ENCODE measurements around the gene TNNC1. TPM values are rescaled to one million over a fixed set of nuclear protein-coding genes. Genes with fewer than 3 reads are reported as not detected.

Gene TNNC1
- total and polyA plus RNA-seq, 9 of the 15 experiments (the other 6 are each of a cell fraction or from before 2014, with no cell fraction given), result 0.08 to 0.85 (median 0.42) TPM; not detected in 4

GRCh38 chr3:52408466-52408865, 45.4 kb downstream of the TNNC1 start (continued):
- TF ChIP-seq MYBL2 (IDR thresholded peaks at IDR 0.05; ENCODE audit: low read depth) (no peak), MYBL2 (CRISPR knock-in tag; IDR thresholded peaks at IDR 0.05; ENCODE audit: borderline replicate concordance) (no peak), DNMT1 (IDR thresholded peaks at IDR 0.05) (no peak), ZNF592 (IDR thresholded peaks at IDR 0.05) (no peak), ZNF232 (CRISPR knock-in tag; IDR thresholded peaks at IDR 0.05) (no peak), POLR2A (conservative IDR thresholded peaks at IDR 0.05) (no peak), TFE3 (CRISPR knock-in tag; IDR thresholded peaks at IDR 0.05) (no peak), SMARCA5 (IDR thresholded peaks at IDR 0.05) (no peak), ZNF764 (CRISPR knock-in tag; IDR thresholded peaks at IDR 0.05; ENCODE audit: low read depth) (no peak), SP2 (IDR thresholded peaks at IDR 0.05; ENCODE audit: extremely low read depth, low read depth, low read length, poor library complexity, severe bottlenecking) (no peak), TSC22D4 (tag; IDR thresholded peaks at IDR 0.05) (no peak), ZNF184 (CRISPR knock-in tag; IDR thresholded peaks at IDR 0.05) (no peak), CREB5 (CRISPR knock-in tag; IDR thresholded peaks at IDR 0.05) (no peak)

All from K562 (cell line).